Coronary artery (tissue), 2 donors: ENCODE data around the gene GJD2.

Experiments
- DNase-seq: peaks from one replicate; pipeline ENCODE4 v3.0.0-alpha.2; 2017; ENCODE audit warnings: low spot score
- H3K27ac ChIP-seq, 2 donors: fragments of 200-600 bp; sonication (generic); one replicate each; pipeline ENCODE4 v1.5.1; 2016 to 2019
- H3K4me3 ChIP-seq: fragments of 200-600 bp; sonication (generic); 2 replicates; pipeline ENCODE4 v1.5.1; 2016; ENCODE audit warnings: mild to moderate bottlenecking, moderate library complexity
- TF ChIP-seq, protein P1 (sequence below): fragments of 200-600 bp; sonication (generic); IDR thresholded peaks from one replicate; pipeline ENCODE4 v1.5.1; 2019; ENCODE audit warnings: antibody characterized with exemption

The GJD2 gene

DNA sequence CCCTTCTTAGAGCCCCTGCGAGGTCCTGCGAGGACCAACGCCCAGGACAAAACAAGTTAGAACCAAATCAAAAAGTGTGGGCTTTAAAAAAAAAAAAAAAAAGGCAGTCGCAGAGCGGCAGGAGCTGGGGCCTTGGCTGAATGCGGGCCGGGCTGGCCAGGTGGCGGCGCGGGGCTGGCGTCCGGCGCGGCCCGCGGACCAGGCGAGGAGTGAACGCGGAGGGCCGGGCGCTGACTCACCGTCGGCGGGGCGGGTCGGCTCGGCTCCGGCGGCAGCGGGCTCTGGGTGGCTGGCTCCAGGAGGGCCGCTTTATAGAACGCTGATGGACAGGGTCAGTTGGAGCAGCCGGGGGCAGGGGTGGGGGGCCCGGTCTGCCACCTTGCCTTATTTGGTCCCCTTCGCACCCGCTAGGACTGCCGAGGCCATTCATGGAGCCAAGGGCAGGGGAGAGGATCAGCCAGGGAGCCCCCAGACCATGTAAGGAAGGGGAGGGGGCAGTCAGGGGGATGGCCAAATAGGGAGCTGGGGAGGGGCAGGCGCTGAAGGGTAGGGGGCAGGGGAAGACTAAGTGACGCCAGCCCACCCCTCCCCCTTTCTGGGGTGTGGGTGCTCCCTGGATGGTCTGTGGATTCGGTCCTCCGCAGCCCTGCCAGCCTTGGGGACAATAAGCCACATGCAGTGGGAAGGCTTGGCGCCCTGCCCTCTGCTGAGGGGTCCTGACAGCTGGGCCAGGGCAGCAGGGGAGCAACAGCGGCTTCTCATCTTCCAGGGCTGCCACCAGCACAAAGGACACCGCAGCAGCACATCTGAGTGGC is 40.7 kb upstream of the GJD2 start, which contains the start of gene ACTC1:
TSS of gene ACTC1 (minus strand) at position 283 of the 815 bp plus-strand sequence. CDS start 741 bp downstream, outside the sequence.
- peak; percentile 78 for DNase-seq
- Histone ChIP-seq H3K27ac (peak within 1 kb of the TSS; percentile 72 to 91), H3K4me3 (peak within 1 kb of the TSS; percentile 67)
- TF ChIP-seq, protein P1, sequence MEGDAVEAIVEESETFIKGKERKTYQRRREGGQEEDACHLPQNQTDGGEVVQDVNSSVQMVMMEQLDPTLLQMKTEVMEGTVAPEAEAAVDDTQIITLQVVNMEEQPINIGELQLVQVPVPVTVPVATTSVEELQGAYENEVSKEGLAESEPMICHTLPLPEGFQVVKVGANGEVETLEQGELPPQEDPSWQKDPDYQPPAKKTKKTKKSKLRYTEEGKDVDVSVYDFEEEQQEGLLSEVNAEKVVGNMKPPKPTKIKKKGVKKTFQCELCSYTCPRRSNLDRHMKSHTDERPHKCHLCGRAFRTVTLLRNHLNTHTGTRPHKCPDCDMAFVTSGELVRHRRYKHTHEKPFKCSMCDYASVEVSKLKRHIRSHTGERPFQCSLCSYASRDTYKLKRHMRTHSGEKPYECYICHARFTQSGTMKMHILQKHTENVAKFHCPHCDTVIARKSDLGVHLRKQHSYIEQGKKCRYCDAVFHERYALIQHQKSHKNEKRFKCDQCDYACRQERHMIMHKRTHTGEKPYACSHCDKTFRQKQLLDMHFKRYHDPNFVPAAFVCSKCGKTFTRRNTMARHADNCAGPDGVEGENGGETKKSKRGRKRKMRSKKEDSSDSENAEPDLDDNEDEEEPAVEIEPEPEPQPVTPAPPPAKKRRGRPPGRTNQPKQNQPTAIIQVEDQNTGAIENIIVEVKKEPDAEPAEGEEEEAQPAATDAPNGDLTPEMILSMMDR, result no peak

- Histone ChIP-seq H3K4me3 (peak overlapping the region; percentile 67), H3K27ac (peak overlapping the region; percentile 72 to 91)
- TF ChIP-seq, protein P1, result no peak
- no peak for DNase-seq
Observed at GRCh38 chr15:34794590-34795206, 39.9 kb upstream of the GJD2 start.

DNA sequence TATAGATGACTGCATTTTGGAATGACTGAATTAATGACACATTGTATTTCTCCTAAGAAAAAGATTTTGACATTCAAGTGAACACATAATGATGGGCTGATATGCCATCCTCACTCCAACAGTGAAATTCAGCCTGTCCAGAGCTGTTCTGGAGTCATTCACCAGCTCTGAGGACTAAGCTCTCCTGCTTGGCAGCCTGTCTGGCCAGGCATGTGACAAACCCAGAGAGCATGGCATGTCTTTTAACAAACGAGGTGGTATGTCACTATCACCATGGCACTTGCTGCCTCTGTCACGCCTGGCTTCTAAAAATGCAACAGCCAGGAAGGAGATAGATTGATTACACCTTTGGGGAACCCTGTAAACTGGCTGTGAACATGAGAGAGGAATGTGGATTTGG is 39.1 kb upstream of the GJD2 start:
- Histone ChIP-seq H3K4me3 (peak overlapping the region; percentile 67), H3K27ac (peak overlapping the region; percentile 72 to 91)
- no peak for DNase-seq
- TF ChIP-seq, protein P1, result no peak

- TF ChIP-seq, protein P1, result no peak
- H3K27ac ChIP-seq, result peak overlapping the region; percentile 72 to 91
- no peak for DNase-seq
- H3K4me3 ChIP-seq, result peak overlapping the region; percentile 67
Observed at GRCh38 chr15:34793071-34793470, 38.3 kb upstream of the GJD2 start.

GRCh38 chr15:34791701-34792100 is 36.9 kb upstream of the GJD2 start:
- TF ChIP-seq, protein P1, result no peak
- no peak for DNase-seq
- H3K27ac ChIP-seq, result peak overlapping the region in 1 of 2 donors; percentile 8
- peak overlapping the region; percentile 67 for H3K4me3 ChIP-seq

DNA sequence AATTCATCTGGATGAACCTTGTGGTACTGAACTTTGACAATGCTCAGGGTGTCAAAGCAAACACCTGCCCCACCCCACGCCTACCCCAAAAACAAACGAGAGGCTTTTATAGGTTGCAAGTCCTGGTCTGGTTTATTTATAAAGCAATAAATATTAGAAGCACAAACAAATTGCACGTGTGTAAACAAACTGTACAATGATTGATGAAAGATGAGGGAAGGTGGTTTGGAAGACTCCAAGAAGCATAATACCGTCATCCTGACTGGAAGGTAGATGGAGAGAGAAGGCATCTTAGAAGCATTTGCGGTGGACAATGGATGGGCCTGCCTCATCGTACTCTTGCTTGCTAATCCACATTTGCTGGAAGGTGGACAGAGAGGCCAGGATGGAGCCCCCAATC is 35.3 kb upstream of the GJD2 start:
- no peak overlapping the region for H3K4me3 ChIP-seq
- H3K27ac ChIP-seq, result no peak overlapping the region
- no peak for DNase-seq
- TF ChIP-seq, protein P1, result no peak
